HL-60 (cell line): Measurements from ENCODE around the gene SPATA2.

ENCODE experiments used
- DNase-seq, 2 experiments: peaks; one replicate each; pipeline ENCODE4 v3.0.0-alpha.2; 2010 to 2020; ENCODE audit warnings: low read depth in 1 of 2, low spot score in 1 of 2
- H3K27ac ChIP-seq: fragments of 250-450 bp; sonication (Bioruptor Pico); replicated peaks from 2 replicates; pipeline ENCODE4 v1.5.1; 2020; ENCODE audit warnings: mild to moderate bottlenecking, moderate library complexity
- H3K27me3 ChIP-seq: fragments of 250-450 bp; sonication (Bioruptor Pico); 2 replicates; pipeline ENCODE4 v1.5.1; 2021; ENCODE audit warnings: mild to moderate bottlenecking, moderate library complexity; ENCODE audit not compliant: insufficient read depth, poor library complexity, severe bottlenecking
- H3K4me3 ChIP-seq: replicated peaks from 2 replicates; pipeline ENCODE4 v1.5.1; 2011; ENCODE audit warnings: mild to moderate bottlenecking, control low read depth, low read length; ENCODE audit not compliant: insufficient read depth
- GABPA ChIP-seq: IDR thresholded peaks from 2 replicates; pipeline ENCODE4 v1.6.1; 2012; ENCODE audit warnings: low read depth
- POLR2AphosphoS5 ChIP-seq: IDR thresholded peaks from 2 replicates; pipeline ENCODE4 v1.6.1; 2012; ENCODE audit warnings: low read depth
- SPI1 ChIP-seq: IDR thresholded peaks from 2 replicates; pipeline ENCODE4 v1.6.1; 2012; ENCODE audit warnings: low read depth, mild to moderate bottlenecking, borderline replicate concordance
- TF ChIP-seq, protein P1 (sequence below): IDR thresholded peaks from one replicate; pipeline ENCODE4 v1.5.1; 2011; ENCODE audit warnings: low read length, control low read depth, inconsistent platforms; ENCODE audit not compliant: insufficient read depth
- TF ChIP-seq, protein P2 (sequence below): IDR thresholded peaks from 2 replicates; pipeline ENCODE4 v1.6.1; 2012; ENCODE audit warnings: low read depth; ENCODE audit not compliant: insufficient replicate concordance

Gene SPATA2

DNA sequence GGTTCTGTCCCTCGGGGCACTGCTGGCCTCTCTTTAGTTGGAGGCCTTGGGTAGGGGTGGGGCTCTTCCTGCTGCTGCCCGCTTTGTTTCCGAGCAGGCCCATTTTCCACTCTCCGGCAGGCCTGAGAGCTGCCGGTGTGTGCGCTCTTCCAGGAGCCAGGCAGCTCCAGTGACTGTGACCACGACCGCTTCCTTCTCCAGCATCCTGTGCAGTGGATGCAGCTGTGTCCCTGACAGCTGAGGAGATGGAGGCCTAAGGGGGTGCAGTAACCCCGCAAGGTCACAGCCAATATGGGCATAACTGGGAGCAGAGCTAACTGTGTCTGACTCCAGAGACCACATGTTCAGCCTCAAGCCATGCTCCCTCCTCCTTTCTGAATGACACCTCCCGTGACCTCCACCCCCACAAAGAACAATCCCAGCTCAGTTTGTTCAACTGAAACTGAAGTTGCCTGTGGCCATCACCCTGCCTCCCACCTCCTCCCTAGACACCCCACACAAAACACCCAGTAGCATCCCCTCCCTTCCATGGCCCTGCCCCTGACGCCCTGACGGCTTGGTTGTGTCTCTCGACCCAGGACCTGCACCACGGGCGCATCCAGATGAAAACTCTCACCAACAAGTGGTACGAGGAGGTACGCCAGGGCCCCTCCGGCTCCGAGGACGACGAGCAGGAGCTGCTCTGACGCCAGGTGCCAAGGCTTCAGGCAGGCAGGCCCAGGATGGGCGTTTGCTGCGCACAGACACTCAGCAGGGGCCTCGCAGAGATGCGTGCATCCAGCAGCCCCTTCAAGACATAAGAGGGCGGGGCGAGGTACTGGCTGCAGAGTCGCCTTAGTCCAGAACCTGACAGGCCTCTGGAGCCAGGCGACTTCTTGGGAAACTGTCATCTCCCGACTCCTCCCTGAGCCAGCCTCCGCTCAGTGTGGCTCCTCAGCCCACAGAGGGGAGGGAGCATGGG lies 27.8 kb downstream of the SPATA2 start:
- H3K4me3 ChIP-seq, result no peak overlapping the region
- TF ChIP-seq, protein P1, sequence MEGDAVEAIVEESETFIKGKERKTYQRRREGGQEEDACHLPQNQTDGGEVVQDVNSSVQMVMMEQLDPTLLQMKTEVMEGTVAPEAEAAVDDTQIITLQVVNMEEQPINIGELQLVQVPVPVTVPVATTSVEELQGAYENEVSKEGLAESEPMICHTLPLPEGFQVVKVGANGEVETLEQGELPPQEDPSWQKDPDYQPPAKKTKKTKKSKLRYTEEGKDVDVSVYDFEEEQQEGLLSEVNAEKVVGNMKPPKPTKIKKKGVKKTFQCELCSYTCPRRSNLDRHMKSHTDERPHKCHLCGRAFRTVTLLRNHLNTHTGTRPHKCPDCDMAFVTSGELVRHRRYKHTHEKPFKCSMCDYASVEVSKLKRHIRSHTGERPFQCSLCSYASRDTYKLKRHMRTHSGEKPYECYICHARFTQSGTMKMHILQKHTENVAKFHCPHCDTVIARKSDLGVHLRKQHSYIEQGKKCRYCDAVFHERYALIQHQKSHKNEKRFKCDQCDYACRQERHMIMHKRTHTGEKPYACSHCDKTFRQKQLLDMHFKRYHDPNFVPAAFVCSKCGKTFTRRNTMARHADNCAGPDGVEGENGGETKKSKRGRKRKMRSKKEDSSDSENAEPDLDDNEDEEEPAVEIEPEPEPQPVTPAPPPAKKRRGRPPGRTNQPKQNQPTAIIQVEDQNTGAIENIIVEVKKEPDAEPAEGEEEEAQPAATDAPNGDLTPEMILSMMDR, result no peak
- TF ChIP-seq SPI1 (no peak), GABPA (no peak), POLR2AphosphoS5 (no peak)
- TF ChIP-seq, protein P2, sequence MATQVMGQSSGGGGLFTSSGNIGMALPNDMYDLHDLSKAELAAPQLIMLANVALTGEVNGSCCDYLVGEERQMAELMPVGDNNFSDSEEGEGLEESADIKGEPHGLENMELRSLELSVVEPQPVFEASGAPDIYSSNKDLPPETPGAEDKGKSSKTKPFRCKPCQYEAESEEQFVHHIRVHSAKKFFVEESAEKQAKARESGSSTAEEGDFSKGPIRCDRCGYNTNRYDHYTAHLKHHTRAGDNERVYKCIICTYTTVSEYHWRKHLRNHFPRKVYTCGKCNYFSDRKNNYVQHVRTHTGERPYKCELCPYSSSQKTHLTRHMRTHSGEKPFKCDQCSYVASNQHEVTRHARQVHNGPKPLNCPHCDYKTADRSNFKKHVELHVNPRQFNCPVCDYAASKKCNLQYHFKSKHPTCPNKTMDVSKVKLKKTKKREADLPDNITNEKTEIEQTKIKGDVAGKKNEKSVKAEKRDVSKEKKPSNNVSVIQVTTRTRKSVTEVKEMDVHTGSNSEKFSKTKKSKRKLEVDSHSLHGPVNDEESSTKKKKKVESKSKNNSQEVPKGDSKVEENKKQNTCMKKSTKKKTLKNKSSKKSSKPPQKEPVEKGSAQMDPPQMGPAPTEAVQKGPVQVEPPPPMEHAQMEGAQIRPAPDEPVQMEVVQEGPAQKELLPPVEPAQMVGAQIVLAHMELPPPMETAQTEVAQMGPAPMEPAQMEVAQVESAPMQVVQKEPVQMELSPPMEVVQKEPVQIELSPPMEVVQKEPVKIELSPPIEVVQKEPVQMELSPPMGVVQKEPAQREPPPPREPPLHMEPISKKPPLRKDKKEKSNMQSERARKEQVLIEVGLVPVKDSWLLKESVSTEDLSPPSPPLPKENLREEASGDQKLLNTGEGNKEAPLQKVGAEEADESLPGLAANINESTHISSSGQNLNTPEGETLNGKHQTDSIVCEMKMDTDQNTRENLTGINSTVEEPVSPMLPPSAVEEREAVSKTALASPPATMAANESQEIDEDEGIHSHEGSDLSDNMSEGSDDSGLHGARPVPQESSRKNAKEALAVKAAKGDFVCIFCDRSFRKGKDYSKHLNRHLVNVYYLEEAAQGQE, result no peak
- no peak for DNase-seq
- H3K27ac ChIP-seq, result no peak overlapping the region
- no peaks in the 10 kb centered on the region for H3K27me3 ChIP-seq

DNA sequence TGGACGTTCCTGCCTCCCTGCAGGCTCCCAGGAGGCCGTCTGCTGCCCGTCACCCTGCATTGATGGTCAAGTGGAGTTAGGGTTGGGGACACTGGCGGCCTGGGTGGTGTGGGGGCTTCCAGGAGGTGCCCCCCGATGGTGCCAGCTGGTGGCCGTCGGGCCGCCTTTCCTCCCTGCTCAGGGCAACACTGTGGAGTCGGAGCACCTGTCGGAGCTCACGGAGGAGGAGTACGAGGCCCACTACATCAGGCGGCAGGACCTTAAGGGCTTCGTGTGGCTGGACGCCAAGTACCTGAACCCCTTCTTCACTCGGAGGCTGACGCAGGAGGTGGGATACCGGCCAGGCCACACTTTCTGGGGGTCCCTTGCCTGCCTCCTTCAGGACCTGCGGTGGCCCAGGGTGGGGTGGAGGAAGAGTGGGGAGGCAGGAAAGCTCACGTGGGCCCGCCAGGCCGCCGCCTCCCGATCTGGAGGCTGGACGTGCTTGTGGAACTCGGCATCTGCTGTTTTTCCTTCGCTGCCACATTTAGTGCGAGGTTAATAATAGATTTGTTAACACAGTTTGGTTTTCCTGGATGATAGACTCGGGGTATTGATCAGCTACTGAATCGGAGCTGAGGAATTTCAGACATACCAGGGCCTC lies 28.6 kb downstream of the SPATA2 start:
- DNase-seq, result no peak
- H3K4me3 ChIP-seq, result no peak overlapping the region
- TF ChIP-seq, protein P2, result no peak
- no peak for TF ChIP-seq GABPA
- TF ChIP-seq SPI1, result no peak
- TF ChIP-seq, protein P1, result no peak
- TF ChIP-seq POLR2AphosphoS5, result no peak
- H3K27ac ChIP-seq, result no peak overlapping the region
- H3K27me3 ChIP-seq, result no peaks in the 10 kb centered on the region

DNA sequence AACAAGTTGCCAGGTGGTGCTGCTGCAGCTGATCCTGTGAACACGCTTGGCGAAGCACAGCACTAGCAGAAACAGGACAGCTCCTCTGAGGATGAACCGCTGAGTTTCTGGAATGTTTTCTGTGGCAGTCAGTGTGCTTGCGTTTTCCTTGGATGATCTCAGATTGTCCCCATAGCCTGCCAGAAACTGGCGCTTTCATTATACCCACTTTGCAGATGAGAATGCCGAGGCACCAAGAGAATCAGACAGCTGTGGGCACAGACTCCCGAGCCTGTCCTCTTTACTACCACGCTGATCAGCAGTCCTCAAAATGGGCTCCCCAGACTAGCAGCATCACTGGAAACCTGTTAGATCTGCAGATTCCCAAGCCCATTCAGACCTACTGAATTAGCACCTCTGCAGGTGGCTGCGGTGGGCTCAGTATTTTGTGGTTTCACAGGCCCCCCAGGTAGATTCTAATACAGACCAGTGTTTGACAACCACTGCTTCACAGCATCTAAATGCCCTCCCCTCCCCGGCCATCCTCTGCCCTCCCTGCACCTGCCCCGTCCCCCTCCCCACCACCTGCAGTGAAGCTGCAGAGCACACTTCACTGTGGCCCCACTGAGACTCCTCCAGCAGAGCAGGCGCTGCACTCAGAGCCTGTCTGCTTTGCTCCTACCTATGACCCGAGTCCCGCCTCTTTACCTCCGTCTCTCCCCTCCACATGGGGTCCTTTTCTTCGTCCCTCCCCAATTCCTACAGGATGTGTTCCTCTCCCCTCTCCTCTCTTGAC lies 29.6 kb downstream of the SPATA2 start:
- Histone ChIP-seq H3K27ac (no peak overlapping the region), H3K4me3 (no peak overlapping the region), H3K27me3 (no peaks in the 10 kb centered on the region)
- DNase-seq, result no peak
- TF ChIP-seq, protein P2, result no peak
- no peak for TF ChIP-seq GABPA
